GDM1 (cell line): ENCODE results near the gene HDAC4.

ENCODE experiments used
- DNase-seq: peaks from one replicate; lab custom pipeline; 2025; lab: John Stamatoyannopoulos, UW

Gene HDAC4

GRCh38 chr2:239065537-239065936, 335.3 kb downstream of the HDAC4 start:
- DNase-seq = no peak

DNA sequence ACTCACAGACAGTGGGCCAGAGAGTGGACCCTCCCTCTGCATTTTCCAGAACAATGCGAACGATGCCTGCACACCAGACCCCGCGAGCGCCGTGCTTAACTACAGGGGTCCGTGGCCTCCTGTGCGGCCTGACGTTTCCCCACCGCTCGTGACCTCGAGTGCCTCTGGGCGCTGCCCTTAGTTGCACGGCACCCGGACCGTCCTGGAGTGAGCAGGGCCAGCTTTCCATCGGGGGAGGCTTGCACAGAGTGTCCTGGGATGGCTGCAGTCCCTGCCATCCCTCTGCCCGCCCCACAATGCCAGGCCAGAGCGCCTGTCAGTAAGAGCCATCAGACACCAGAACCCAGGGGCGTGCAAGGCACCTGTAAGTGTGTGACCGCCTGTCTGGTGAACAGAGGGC, 335.9 kb downstream of the HDAC4 start:
- DNase-seq = no peak

DNA sequence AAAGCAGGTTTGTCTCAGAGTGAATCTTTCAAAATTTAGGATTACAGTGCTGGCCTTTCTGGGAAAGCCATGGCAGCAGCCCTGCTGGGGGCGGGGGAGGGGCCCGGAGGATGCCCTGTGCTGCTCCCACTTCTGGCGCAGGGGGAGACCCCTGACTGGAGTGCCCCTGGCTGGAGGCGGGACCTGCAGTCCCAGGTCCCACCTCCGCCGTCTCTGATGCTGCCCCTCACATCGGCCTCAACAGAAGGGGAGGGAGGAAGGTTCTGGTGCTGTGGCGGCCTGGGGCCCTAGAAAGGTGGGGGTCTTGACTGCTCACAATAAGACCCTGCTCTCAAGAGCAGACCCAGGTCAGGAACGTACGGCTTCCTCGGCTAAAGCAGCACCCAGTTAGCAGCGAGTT, 336.6 kb downstream of the HDAC4 start:
- no peak for DNase-seq

- DNase-seq = no peak
Observed at GRCh38 chr2:239062743-239063142, 338.1 kb downstream of the HDAC4 start.

DNA sequence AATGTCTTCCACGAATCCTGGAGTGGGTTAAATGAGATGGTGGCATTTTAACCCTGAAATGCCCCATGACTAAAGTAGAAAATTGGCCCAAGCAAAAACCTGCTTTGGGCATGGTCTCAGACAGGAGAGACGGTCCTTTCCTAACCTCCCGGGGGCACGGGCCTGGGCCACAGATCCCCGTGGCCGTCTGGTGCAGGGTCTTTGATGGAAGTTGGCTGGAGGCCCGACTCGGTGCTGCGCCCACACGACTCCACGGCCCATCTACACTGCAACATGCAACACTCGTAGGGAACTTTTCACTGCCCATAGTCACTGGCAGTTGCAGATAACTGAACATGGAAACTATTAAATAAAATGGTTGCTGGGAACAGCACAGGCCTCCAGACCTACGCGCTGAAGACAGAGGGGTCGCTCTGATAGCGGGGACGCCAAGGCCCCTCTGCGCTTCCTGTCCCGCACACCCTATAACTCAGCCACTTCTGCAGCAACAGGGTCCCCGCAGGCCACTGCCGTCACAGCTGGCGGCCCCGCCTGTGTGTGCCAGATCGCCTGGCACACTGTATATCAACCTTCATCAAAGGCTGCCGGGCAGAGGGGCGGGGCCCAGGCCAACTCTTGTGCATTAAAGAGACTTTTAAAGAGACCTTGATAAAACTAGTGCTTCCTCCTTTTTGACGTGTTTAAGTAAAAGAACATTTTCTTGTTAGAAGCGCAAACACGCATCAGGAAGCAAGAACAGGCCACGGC, 338.8 kb downstream of the HDAC4 start:
- no peak for DNase-seq

GRCh38 chr2:239061121-239061666, 339.6 kb downstream of the HDAC4 start:
- DNase-seq = no peak

DNA sequence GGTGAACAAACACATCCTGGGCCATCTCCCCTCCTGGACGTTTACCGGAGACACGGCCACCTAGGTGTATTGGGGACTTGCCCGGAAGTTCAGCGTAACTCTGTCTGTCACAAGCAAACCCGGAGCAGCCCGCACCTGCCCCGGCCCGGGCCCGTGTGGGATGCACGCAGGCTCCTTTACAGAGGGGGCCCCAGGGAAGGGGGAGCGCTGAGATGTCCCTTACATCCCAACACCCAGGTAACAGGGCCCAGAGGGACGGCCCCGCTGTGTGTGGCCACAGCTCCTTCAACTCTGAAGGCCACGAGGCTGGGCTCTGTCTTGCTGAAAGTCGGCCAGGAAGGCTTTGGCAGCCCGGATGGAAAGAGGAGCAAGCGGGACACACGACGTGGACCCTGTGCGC, 340.1 kb downstream of the HDAC4 start:
- no peak for DNase-seq

DNA sequence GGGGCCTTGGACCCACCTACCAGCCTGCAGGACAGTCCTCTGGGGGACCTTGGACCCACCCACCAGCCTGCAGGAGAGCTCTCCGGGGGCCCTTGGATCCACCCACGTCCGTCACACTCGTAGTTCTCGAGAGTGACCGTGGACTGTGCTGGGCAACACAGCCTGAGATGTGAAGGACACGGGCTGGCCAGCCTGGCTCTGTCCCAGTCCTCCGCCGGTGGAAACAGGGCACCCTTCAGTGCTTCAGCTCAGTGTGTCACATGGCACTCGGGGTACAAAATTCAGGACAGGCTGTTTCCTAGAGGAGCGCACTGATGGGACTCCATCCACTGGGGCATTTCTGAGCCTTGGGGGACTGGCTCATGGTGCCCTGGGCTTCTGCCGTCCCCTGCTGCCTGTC, 341.0 kb downstream of the HDAC4 start:
- no peak for DNase-seq

DNA sequence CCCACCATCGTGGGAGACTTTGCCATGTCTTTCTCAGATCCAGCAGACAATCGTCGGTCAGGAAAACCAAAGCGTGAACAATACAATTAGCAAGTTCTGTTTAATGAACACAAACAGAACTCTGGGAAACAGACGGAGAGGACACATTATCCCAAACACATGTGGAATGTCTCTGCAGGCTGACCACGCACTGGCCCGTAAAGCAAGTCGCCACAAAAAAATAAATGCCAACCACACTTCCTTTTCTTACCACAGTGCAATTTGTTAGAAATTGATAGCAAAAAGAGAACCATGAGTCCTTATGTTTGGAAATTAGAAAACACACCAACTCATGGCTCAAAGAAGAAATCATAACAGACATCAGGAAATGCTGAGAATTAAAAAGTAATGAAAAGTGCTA, 342.1 kb downstream of the HDAC4 start:
- no peak for DNase-seq

GRCh38 chr2:239057533-239057932, 343.3 kb downstream of the HDAC4 start:
- no peak for DNase-seq

DNA sequence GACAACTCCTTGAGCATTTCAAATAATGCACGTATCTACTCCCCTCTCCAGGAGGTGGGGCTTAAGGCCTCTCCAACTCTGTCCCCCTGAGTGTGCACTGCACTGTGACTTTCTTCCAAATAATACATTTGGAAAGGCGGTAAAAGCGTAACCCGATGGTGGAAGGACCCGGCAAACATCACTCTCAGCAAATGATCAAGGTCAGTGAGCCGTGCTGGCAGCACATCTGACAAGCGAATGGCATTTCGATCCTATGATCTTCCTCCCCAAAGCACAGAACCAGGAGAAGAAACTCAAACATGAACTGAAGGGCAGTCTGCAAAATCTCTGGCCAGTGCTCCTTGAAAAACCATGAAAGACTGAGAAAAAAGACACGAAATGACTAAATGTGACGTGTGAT, 344.2 kb downstream of the HDAC4 start:
- DNase-seq = no peak

- DNase-seq = no peak
Observed at GRCh38 chr2:239055756-239056493, 344.9 kb downstream of the HDAC4 start.

GRCh38 chr2:239054921-239055320, 345.9 kb downstream of the HDAC4 start:
- DNase-seq = no peak

DNA sequence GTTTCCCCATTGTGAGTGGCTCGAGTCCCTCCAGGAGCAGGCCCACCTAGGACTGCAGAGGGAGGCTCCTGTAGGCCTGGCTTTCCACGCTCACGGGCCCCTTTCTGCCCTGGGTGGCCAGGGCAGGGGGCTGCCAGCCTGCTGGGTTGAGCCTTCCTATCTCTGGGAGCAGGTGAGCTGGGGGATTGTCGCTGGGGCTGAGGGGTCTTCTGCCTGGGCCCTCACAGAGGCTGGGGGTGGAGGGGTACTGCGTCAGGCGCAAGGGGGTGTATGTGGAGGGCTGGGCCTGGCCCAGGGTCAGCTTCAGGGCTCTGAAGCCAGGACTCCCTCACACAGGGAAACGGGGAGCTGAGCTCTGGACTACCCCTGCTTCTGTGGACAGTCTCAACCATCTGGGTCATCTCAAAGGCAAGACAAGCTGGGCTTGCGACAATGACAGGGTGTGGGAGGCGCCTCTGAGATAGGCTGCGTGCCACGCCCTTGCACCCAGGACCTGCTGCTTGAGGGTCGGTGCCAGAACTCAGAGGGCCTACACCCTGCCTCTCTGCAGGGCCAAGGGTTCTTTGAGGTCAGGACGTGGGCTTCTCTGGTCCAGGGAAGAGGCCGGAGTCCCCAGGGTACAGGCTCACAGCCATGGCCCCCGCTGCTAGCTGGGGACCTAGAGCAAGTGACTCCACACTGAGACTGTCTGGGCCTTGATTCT, 346.9 kb downstream of the HDAC4 start:
- DNase-seq = no peak

DNA sequence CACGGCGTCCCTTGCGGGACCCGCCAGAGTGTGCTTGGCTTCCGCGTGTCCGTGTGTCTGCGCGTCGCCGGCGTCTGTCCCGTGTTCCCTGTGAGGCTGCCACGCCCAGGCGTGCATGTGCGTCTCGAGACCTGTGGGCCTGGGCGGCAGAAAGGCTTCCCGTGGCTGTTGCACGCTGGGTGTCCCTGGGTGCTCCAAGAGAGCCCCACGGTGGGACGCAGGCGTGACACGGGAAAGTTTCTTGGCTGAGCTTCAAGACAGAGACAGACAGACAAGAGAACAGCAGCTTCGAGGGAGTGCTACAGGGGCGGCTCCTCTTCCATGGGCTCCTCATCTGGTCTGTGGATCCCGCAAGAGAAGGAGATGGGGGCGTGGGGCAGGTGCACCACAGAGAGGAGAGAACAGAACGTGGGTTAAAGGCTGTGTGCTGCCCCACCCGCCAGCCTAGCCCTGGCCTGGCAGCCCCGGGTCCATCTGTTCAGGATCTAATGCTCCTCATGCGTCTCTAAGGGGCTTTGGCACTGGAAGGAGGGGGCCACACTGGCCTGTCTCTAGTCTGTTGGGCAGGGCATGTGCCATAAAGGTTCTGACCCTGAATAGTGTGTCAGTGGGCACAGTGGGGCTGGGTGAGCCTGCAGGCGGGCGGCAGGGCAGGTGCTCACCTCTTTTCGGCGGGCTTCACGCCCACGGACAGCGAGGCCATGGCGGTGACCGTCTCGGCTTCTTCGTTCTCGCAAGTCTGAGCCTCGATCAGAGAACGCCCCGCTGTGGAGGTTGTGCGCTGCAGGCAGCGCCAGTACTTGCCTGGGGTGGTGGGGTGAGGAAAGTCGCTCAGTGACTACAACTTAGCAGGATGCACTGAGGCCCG, 347.8 kb downstream of the HDAC4 start:
- DNase-seq = no peak

- DNase-seq = no peak
Observed at GRCh38 chr2:239051891-239052445, 348.9 kb downstream of the HDAC4 start.

- no peak for DNase-seq
Observed at GRCh38 chr2:239050252-239050649, 350.6 kb downstream of the HDAC4 start.

- DNase-seq = no peak
Observed at GRCh38 chr2:239049421-239050251, 351.2 kb downstream of the HDAC4 start.

GRCh38 chr2:239048736-239049135, 352.1 kb downstream of the HDAC4 start:
- no peak for DNase-seq

GRCh38 chr2:239047861-239048260, 353.0 kb downstream of the HDAC4 start:
- DNase-seq = no peak

- DNase-seq = no peak
Observed at GRCh38 chr2:239047420-239047819, 353.4 kb downstream of the HDAC4 start.
